Measurements from ENCODE around the gene ARHGEF39.

- TF ChIP-seq GATA2 (IDR thresholded peaks at IDR 0.05; ENCODE audit: low read depth, low read length): no peak
- no peak for TF ChIP-seq GATA3 (IDR thresholded peaks at IDR 0.05; ENCODE audit: low read depth, low read length)
These were observed 6.1 kb downstream of the ARHGEF39 start for GRCh38 chr9:35658968-35659220.

Data from SH-SY5Y (cell line).